Esophagus squamous epithelium (tissue), 4 donors: ENCODE measurements around the gene PHACTR2.

Experiments
- POLR2A ChIP-seq, 4 donors: fragments of 450-650 bp; IDR thresholded peaks; one replicate each; pipeline ENCODE4 v1.6.1; 2017; ENCODE audit warnings: antibody characterized with exemption in 4 of 4, mild to moderate bottlenecking in 4 of 4, moderate library complexity in 3 of 4
- TF ChIP-seq, protein P1 (sequence below), 6 experiments: fragments of 450-650 bp in 4 of 6; fragments of 200-600 bp in 2 of 6; sonication (generic) in 2 of 6; IDR thresholded peaks; one replicate each; pipeline ENCODE4 v1.5.1; 2016 to 2019; ENCODE audit warnings: antibody characterized with exemption in 6 of 6, mild to moderate bottlenecking in 4 of 6, moderate library complexity in 4 of 6

DNA sequence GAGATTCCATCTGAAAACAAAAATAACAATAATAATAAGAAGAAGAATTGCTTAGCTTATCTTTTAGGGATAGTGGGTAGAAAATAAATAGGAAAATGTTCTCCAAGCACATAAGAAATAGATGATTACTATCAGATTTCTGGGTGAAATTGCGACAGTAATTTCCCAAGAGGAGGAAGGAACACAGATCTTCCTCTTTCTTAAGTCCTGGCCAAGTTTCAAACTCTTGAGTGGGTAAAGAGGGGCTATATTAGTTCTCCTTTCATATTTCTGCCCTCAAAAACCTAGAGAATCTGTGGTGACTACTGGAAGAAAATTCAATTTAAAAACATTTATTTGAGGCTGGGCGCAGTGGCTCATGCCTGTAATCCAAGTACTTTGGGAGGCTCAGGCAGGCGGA is 63.7 kb downstream of the PHACTR2 start:
- TF ChIP-seq, protein P1, sequence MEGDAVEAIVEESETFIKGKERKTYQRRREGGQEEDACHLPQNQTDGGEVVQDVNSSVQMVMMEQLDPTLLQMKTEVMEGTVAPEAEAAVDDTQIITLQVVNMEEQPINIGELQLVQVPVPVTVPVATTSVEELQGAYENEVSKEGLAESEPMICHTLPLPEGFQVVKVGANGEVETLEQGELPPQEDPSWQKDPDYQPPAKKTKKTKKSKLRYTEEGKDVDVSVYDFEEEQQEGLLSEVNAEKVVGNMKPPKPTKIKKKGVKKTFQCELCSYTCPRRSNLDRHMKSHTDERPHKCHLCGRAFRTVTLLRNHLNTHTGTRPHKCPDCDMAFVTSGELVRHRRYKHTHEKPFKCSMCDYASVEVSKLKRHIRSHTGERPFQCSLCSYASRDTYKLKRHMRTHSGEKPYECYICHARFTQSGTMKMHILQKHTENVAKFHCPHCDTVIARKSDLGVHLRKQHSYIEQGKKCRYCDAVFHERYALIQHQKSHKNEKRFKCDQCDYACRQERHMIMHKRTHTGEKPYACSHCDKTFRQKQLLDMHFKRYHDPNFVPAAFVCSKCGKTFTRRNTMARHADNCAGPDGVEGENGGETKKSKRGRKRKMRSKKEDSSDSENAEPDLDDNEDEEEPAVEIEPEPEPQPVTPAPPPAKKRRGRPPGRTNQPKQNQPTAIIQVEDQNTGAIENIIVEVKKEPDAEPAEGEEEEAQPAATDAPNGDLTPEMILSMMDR (IDR thresholded peaks at IDR 0.05), result no peak
- TF ChIP-seq POLR2A (IDR thresholded peaks at IDR 0.05), result no peak
